ENCODE results near the gene TRIM63.

The TRIM63 gene

DNA sequence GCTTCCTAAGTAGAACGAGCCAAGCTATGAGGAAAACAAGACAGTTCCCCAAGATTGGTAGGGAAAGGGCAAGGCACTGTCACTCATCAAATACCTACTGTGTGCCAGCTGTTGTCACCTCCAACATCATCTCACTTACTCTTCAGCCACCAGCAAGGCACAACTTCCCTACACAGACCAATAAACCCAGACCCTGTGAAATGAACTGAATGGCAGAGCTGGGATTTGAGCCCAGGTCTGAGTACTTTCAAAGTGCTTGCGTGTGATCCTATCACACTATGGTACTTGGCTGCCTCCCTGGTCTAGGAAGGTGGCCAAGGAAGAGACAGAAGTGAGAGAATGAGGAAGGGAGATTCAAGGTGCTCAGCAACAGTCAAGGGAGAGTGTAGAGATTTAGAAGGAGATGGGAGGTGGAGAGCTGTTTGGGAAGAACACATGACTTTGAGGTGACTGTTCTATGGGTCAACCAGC is 16.7 kb upstream of the TRIM63 start:
- DNase-seq = no peak

DNA sequence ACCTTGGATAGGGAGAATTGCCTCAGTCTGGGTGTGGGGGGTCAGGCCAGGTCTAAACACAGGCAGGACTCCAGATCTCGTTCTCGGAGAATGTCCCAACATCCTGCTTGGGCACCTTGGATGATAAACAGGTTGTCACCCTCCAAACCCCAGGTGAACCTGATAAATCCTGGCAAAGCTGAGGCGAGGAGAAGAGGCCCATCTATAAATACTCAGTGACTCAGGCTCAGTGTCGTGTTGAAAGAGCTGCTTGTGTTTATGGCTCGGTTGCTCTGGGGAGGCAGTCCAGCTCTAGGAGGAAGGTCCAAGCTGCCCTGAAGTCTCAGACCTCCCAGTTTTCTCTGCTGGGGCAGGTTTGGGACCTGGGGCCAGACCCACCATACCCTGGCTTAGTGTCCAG is 15.8 kb upstream of the TRIM63 start:
- DNase-seq = no peak

DNA sequence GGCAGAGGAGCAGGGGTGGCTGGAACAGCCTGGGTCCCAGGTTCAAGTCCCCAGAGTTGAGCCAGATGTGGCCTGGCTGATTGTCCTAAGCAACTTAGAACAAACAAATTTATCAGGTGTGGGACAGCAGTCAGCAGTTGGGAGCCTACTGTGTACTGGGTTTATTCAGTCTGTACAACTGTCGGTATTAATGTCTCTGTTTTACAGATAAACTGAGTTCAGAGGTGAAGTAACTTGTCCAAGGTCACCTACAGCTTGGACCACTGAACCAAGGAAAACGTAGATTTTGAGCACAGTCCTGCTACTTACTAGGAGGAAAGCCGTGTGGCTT is 14.6 kb upstream of the TRIM63 start:
- no peak for DNase-seq

DNA sequence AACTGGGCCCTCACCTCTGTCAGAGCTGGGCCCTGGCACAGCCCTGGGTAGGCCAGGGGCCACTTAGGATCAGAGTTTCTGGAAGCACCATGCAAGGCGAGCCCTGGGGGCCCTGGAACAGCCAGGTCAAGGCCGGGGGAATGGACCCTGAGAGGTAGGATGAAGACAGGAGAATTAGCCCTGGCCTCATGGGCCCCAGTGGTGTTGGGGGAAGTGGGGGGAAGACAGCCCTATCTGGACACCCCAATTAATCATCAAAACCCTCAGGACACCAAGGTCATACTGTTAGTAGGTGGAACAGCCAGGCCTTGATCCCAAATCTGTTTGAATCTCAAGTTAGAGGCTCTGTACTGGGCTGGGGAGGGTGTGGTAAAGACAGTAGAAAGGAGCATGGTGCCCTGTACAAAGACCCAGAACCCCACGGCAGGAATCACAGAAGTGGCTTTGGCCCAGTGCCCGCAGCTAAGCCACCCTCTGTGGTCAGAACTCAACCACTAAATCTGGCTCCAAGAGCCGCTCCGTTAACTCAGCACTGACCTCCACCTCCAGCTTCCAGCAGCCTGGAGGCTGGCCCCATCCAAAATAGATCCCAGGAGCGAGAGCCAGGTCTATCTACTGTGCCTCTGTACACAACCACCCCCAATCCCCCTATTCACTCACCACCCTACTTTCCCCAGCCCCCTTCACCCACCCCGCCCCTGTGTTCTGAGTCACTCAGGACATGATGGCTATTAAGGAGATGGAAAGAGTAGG is 14.0 kb upstream of the TRIM63 start:
- DNase-seq = no peak

DNA sequence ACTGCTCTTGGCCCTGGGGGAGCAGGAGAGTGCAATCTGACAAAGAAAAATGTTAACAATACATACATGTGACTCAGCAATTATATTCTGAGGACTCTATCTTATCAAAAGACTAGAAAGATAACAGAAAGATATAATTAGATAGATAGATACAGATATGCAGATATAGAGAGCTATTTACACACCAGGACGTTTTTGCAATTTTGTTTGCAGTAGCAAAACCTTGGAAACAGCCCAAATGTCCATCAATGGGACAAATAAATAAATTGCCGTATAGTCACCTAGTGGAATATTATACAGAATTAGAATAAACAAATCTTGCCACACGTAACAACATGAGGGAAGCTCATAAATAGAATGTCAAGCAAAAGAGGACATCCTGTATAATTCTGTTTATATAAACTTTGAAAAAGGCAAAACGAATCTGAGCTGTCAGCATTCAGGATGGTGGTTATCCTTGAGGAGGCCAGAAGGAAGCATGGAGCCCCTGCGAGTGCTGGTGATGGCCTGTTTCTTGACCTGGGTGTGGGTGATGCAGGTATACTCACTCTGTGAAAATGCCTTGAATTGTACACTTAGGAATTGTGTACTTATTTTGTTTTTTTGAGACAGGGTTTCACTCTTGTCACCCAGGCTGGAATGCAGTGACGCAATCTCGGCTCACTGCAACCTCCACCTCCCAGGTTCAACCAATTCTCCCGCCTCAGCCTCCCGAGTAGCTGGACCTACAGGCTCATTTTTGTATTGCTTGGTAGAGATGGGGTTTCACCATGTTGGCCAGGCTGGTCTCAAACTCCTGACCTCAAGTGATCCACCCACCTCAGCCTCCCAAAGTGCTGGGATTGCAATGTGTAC is 12.8 kb upstream of the TRIM63 start:
- no peak for DNase-seq

DNA sequence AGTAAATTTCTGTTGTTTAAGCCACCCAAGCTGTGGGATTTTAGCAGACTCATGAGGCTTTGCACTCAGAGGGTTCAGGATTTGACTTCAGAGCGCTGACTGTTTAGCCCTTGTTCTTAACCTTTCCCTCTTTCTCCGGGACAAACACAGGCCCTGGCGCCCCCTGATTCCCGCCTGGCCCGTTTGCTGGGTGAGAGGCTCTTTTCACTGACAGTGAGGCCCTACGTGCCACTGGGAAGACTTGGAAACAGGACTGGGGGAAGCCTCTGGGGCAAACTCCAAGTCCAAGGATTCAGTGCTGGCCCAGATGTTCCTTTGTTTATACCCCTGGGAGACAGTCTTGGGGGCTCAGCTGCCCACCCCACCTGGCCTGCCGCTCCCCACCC is 11.7 kb upstream of the TRIM63 start:
- DNase-seq = no peak

DNA sequence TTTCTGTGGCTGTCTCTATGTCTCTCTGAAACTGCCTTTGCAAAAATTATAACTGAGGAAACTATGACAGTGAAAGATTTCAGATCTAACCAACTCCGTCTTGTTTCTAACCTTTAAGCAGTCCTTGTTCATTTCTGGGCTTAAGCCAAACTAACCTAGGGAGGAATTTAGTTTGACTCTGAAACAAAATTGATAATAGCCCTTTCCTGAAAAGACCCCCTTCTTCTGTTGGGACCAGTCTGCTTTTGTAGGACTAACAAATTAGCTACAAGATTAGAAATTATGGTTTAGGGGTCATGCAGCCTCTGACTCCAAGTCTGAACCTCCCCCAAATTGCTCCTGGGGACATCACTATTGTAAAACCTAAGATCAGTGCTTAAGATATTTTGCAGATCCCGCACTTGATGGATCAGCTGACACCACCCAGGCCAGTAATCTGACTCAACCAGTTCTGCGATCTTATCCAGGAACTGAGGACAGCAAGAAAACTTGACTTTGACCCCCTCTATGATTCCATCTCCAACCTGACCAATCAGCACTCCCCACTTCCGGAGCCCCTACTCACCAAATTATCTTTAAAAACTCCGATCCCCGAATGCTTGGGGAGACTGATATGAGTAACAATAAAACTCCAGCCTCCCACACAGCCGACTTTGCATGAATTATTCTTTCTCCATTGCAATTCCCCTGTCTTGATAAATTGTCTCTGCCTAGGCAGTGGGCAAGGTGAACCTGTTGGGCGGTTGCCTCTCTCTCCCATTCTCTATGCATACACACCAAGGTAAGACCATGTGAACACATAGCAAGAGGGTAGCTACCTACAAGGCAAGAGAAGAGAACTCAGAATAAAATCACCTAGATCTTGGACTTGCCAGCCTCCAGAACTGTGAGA is 11.1 kb upstream of the TRIM63 start:
- DNase-seq = no peak

DNA sequence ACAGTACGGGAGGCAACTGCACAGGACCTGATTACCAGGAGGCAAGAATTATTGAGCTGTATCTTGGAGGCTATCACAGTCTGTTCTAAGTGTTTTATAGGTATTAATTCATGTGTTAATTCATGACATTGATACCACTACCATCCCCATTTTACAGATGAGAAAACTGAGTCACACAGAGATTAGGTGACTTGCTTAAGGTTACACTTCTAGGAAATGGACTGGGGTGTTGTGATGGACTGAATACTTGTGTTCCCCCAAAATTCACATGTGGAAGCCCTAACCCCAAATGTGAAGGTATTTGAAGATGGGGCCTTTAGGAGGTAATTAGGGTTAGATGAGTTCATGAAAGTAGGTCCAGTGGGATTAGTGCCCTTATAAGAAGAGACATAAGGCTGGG is 10.1 kb upstream of the TRIM63 start:
- DNase-seq = no peak

DNA sequence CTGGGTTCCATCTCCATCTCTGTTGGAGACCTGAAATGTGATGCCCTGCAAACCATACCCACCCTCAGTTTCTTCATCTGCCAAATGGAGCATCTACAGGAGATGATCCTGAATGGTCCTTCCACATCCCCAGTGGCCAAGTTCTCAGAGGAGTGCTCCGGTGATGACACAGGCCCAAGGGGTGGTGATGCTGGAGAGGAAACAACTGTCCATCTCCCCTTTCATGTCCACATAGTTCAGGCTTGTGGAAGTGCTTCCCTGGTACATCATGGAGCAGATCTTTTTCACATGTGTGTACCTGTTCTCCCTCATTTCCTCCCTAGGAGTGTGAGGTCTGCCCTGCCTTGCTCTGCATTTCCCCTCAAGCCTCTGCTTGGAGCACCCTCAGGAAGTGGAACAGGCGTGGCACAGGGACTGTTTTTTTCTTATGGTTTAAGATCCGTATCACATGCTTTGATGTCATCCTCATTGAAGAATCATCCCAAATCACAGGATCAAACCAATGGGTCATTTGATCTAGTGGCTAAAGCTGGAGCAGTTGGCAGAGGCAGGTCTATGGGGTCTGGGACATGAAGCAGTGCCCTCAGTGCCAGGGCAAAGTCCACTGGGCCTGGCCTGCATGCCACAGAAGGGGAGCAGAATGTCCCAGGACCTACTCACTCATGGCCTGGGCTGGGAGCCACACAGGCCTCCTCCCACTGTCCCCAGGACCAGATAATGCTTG is 8.2 kb upstream of the TRIM63 start:
- DNase-seq = no peak

DNA sequence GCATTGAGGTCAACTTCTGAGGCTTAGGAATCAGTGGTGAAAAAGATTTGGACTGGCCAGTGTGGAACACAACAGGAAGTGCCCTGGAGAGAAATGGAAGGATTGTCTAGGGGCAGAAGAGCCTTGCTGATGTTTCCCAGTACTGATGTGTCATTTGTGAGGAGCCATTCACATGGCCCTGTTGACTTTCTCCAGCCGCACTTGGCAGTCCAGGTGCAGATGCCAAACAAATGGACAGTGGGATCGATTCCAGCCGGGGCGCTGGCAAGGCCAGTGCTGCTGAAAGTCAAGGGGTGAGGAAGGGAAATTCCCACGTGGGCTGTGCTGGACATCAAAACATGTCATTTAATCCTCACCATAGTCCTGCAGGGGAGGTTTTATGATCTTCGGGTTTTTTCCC is 4.9 kb upstream of the TRIM63 start:
- DNase-seq = no peak

DNA sequence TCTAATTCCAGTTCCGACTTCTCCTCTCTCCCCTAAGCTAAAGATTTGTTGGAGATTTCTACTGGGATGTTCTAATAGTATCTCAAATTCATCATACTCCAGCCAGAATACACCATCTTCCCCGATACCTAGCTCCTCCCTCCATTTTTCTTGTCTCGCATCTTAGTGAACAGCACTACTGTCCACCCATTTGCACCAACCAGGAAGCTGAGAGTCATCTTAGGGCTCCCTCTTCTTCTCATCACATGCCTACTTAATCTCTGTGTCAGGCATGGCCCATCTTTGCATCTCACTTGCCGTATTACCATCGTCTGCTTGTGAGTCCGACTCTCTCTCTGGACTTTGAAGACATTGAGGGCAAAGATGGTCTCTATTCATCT is 3.5 kb upstream of the TRIM63 start:
- no peak for DNase-seq

DNA sequence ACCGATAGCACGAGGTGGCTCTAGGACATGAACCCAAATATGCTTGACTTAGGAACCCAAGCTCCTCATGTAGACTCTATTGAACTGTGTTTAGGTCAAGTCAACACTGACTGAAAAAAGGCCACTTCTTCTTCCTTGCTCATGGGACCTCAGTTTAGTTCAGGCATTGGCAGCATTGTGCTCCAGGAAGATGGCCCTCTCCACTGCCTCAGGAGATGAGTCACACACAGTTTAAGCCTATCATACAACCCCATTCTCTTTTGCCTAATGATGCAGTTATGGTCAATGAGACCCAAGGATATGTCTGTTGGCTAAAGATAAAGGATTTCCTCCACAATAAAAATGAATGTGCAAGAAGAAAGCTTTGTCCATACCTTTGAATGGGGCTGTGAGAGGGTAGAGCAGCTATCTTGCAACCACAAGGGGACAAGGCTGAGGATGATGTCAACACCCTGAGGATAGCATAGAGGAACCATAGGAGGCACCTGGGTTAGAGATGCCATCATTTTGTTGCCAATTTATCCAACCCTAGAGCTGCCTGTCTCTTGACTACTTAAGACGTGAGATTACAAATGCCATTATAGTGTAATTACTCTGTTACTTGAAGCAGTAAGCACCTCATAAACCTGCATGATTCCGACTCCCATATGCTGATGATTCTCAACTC is 3.0 kb upstream of the TRIM63 start:
- no peak for DNase-seq

DNA sequence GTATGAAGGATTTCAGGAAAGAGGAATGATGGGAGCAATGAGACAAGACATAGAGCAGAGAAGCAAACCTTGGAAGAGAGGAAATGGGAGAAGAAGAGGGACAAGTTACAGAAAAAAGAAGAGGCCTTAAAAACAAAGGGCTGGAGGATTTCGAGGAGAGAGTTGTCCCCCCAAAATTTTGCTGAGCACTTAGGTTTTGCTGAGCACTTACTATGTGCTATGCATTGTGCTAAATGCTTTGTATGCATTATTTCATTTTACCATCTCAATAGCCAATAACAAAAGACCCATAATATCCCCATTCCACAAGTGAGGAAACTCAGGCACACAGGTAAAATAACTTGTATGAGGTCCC is 2.5 kb upstream of the TRIM63 start:
- DNase-seq = no peak

DNA sequence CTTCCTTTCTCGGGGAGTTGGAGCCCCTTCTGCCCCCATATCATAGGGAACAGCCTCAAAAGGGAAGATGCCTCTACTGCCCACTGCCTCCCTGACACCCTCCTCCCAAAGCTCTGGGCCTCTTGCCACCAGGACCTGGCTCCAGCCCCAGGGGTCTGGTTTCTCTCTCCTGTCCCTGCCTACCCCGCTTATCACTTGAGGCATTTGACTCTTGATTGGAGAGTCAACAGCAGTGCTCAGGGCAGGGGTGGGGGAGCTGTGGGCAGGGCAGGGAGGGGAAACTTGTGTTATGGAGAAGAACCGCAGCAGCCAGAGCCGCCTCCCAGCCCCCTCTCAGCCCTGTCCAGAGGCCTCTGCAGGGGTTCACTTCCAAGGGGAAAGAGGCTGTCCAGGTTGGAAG is 573 bp downstream of the TRIM63 start:
- no peak for DNase-seq

DNA sequence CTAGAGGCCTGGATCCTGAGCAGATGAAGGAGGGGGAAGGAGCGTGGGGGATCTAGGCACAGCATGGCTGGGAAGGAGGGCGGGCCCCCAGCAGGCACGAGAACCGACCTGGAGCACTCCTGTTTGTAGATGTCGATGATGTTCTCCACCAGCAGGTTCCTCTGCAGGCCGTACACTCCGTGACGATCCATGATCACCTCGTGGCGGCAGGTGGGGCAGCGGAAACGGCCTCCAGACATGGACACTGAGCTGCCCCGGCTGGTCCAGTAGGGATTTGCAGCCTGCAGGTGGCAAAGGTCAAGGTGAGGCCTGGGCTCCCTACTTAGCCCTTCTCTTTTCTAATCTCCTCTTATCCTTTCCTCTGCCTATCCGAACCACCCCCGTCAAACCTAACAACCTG is 1.3 kb downstream of the TRIM63 start:
- no peak for DNase-seq

DNA sequence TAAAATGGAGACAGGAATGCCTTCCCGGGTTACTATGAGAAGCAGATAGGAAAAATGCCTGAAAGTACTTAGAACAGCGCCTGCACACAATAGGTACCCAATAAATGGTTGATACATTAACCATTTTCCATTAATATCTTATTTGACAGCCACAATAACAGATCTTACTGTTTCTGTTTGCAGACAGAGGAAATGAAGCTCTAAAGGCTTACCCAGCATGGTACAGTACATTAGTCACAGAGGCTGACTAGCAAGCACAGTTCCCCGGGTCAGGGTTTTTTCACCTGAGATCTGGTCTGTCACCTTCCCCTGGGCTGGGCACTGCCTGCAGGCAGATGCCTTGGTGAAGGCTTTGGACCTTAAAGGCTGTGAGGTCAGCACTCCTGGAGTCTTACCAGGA is 2.9 kb downstream of the TRIM63 start:
- DNase-seq = no peak

DNA sequence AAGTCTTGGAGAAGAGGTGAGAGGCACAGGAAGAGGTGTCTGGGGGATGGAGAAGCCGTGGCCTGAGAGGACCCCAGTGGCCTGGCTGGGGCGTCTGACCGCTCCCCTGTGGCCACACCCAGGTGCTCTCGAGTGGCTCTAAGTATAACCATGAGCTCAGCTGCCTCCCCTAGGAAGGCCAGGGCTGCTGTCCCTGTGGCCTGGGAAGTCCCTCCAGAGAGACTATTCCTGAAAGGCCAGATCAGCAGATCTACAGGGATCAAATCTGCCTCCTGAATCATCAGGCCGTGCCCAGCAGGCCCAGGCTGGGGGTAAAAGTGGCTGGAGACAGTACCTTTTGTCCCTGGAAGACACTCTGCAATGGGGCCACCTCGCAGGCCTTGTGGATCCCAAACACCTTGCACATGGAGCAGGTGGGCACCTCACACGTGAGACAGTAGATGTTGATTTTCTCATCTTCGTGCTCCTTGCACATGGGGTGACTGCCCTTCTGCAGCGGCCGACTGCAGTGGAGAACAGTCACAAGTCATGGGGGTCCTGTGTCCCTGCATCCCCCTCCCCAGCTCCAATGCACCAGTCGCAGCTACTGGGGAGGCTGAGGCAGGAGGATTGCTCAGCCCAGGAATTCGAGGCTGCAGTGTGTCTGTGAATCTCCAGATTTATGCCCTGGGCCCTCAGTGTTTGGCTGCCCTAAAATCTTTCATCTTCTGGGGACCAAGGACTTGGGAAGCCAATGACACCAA is 6.4 kb downstream of the TRIM63 start:
- DNase-seq = no peak

DNA sequence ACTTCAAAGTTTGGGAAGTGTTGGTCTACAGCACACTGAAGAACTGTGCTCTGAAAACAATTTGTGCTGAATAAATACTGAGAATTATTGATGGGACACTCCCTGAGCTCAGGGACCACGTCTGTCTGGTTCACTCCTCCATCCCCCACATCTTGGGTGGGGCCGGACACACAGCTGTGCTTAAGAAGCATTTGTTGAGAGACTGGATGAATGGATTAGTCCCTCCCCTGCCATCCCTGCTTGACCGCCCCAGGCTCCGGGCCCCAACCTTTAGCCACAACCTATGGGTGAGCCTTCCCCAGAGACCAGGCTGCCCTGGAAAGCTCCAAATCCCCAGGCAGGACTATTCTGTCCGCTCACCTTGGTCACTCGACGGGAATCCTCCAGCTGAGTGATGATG is 7.5 kb downstream of the TRIM63 start:
- no peak for DNase-seq

DNA sequence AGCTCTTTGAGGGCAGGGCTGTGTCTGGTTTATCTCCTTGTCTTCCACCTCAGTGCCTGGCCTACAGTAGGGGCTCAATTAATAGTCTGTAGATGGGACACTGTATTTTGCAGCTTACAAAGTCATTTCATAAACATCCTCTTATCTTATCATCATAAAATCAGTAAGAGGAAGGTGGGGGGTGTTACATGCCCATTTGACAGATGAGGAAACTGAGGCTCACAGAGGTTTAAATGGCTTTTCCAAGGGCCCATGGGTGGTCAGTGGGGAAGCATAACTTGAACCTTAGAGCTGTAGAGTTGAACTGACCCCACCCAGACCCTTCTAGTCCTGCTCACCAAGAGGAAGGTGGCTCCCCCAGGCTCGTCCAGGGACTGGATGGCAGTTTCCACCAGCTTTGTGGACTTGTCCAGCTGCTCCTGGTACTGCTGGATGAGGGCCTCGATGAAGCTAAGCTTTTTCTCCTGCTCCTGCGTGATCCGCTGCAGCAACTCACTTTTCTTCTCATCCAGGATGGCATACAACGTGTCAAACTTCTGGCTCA is 9.3 kb downstream of the TRIM63 start:
- DNase-seq = no peak

DNA sequence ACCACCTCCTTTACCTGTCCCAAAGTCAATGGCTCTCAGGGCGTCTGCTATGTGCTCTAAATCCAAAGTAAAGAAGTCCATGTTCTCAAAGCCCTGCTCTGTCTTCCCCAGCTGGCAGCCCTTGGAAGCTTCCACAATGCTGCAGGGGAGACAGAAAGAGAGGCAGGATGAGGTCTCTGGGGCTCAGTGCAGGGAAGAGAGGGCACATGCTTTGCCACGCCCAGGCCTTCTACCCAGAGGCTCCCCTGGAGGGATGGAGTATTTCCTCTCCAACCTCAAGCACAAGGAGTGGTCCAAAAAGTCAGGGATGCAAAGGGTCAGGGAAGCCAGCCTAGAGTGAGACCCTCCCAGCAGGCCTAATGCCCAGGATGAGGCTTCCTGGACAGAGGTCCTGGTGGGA is 10.2 kb downstream of the TRIM63 start:
- no peak for DNase-seq

DNA sequence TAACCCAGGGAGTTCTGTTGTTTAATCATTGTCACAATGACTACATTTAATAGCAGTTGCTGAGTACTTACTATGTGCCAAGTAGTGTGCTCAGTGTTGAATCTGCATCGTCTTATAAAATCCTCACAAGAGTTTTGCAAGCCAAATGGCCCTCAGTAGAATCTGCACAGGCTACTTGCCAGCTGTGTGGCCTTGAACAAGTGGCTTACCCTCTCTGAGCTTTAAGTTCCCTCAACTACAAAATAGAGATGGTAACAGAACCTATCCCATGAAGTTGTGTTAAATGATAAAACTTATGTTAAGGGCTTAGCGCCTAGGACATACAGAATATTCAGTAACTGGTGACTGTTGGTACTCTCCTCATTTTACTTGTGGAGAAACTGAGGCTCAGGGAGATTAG is 12.4 kb downstream of the TRIM63 start:
- no peak for DNase-seq
